Measurements from ENCODE around the gene DUSP18.
"Not testable (repeated sequence)": the region's sequence is repeated elsewhere in the genome, so short reads cannot be mapped to it uniquely, and the experiment has no call there.

Gene DUSP18

DNA sequence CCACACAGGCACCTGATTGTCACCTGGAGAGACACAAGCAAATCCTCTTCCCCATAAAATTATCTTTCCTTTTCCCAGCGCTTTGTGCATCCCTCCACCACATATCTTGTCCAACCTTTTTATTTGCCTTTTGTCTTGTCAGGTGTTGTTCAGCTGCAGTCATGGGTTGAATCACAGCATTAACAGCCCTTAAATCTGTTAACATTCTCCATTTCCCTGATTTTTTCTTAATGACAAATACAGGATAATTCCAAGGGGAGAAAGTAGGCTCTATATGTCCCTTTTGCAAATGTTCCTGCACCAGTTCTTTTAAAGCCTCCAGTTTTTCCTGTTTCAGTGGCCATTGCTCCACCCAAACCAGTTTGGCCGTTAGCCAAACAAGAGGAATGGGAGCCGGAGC, 8.9 kb upstream of the DUSP18 start:
- not testable (repeated sequence) for DNase-seq

DNA sequence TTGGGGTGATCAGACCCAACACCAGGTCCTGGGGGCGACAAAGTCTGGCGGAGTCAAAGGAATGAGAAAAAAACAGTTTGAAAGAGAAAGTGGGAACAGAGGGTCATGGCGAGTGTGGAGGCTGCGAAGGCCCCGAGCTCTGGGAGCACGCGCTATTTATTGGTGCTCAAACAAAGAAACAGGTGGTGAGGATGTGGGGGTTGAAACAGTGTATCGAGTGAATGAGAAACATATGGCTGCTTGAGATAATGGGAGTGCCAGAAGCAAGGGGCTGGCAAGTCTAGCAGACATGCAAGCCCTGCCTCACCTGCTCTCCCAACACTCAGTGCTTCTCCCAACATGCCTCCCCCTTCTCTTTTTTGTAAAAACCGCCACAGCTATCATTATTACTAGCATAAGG, 7.8 kb upstream of the DUSP18 start:
- DNase-seq = no peak

- DNase-seq = no peak
Observed at GRCh38 chr22:30674482-30674881, 6.8 kb upstream of the DUSP18 start.

- no peak for DNase-seq
Observed at GRCh38 chr22:30673136-30673535, 5.5 kb upstream of the DUSP18 start.

DNA sequence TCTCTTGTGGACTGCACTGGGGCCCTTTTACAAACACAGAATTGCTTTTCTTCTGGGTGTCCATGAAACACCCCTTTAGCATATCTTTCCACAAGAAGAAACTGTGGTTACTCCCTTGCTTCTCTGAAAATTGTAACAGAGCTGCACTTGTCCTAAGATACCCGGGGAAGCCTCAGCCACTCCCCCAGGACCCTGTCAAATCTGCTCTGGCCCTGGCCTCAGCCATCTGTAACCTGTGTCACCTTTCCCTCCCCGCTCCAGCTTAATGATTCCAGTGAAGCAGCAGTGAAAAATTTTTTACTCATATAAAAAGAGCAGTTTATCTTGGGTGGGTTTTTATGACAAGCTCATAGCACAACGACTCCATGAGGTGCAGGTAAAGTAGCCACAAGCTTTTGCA, 3.4 kb upstream of the DUSP18 start:
- DNase-seq = no peak

GRCh38 chr22:30668386-30668710, 673 bp upstream of the DUSP18 start:
- no peak for DNase-seq

DNA sequence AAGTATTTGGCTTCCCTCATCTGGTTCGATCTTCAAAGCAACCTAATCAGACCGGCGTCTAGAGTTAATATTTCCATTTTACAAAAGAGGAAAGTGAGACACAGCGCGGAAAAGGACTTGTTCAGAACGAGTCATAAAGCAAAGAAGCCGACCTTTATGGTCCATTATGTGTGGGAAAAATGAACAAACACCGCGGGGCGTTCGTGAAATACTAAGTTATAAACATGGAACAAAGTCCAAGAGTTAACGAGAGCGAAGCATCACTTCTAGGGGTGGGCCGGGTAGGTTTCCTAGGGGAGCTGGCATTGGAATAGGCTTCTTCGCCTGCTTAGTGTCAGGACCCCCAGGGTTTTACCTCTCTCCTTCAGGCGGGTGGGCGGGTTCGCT, 575 bp downstream of the DUSP18 start:
- no peak for DNase-seq

DNA sequence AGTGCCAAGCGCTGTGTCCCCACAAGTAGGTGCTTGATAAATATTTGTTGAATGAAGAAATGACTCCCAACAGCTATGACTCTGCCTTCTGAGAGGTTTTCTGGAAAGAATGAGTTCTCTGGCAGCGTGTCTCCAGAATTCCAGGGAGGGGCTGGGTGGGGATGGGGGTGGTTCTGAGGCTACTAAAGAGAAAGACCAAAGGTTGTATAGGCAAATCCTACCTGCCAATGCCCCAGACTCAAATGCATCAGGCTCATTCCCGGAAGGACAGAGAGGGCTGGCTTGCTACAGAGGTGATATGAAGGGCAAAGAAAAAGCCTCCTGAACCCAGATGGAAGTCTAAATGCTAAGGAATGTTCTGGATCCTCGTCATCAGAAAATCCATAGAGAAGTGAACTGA, 1.9 kb downstream of the DUSP18 start:
- no peak for DNase-seq

GRCh38 chr22:30665266-30665665, 2.4 kb downstream of the DUSP18 start:
- no peak for DNase-seq

GRCh38 chr22:30664798-30665197, 2.9 kb downstream of the DUSP18 start:
- DNase-seq = no peak

GRCh38 chr22:30662040-30662439, 5.6 kb downstream of the DUSP18 start:
- no peak for DNase-seq

DNA sequence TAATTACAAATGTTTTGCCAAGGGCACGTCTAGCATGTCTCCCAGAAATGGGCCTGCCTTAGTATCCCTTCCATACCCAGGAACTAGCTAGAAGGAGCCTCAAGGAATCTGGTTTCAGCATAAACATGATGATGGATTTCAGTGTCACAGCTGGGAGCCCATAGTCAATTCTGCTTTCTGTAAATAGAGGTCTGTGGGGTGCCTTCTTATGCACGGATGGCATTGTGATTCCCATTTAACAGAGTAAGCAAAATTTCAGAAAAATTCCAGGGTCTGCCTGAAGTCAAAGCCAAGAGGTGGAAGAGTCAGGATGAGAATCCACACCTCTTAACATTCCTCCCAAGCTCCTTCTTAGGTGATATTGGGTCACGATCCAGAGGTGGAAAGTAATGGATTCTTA, 12.1 kb downstream of the DUSP18 start:
- DNase-seq = no peak

- no peak for DNase-seq
Observed at GRCh38 chr22:30654361-30654760, 13.3 kb downstream of the DUSP18 start.

DNA sequence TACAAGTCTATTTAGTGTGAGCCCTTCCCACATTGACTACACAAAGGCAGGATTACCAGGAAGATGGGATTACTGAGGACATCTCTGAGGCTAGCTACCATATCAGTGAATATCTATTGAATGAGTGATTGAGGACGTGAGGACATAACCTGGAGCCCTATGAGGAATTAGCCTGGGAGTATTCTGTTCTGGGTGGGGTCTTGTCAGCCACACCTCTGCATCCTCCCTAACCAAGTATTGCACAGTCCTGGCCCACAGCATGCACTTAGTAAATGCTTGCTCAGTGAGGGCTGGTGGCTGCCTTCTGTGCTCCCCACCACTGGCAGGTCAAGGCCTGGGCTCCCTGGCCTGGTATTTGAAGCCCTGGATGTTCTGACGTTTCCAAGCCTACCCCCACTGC, 14.8 kb downstream of the DUSP18 start:
- no peak for DNase-seq

- DNase-seq = no peak
Observed at GRCh38 chr22:30650508-30651116, 17.1 kb downstream of the DUSP18 start.

- DNase-seq = no peak
Observed at GRCh38 chr22:30649430-30650007, 18.2 kb downstream of the DUSP18 start.

GRCh38 chr22:30648825-30649224, 18.9 kb downstream of the DUSP18 start:
- no peak for DNase-seq

DNA sequence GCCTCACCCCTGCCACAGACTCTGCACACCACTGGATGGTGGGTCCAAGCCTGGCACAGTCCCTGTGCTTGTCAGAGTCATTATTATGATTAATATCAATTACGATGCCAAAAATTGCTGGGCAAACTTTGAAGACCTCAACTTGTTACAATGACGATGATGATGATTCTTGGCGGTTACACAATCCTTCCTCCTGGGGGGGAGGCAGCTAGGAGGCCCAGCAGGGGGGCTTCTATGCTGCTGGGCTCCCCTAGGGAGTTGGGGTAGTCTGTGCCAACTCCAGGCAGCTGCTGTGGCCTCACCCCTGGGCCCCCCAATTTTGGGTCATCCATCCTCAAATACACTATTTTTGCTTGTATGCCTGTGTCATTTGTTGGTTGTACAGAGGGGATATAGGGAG, 20.1 kb downstream of the DUSP18 start:
- DNase-seq = no peak

GRCh38 chr22:30646518-30647160, 21.0 kb downstream of the DUSP18 start:
- DNase-seq = no peak

- DNase-seq = no peak
Observed at GRCh38 chr22:30643055-30643875, 24.4 kb downstream of the DUSP18 start.

DNA sequence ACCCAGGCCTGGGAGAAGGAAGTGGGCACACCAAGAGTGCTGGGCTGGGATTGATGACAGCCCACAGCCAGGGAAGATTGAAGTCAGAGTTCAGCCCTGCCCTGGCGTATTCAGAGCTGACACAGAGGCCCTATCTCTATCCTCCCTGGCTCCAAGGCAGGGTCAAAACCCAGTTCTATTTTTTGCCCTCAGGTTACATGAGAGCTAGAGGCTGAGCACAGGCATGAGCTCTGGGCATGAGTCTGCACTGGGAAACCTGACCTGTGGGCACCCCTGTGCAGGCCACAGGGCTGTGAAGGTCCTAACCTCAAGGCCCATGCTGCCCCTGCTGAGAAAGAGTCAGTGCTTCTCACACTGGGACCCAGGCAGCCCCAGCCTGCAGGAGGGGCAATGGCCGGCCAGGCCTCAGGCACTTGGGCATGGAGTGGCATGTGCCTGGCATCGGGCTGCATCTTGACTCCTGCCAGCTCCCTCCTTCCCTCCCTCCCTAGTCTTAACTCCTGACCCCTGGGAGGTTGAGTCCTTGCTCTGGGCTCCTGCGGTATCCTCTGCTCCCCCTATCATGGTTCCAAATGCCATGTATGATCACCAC, 26.7 kb downstream of the DUSP18 start:
- DNase-seq = no peak

- no peak for DNase-seq
Observed at GRCh38 chr22:30640361-30640760, 27.3 kb downstream of the DUSP18 start.

DNA sequence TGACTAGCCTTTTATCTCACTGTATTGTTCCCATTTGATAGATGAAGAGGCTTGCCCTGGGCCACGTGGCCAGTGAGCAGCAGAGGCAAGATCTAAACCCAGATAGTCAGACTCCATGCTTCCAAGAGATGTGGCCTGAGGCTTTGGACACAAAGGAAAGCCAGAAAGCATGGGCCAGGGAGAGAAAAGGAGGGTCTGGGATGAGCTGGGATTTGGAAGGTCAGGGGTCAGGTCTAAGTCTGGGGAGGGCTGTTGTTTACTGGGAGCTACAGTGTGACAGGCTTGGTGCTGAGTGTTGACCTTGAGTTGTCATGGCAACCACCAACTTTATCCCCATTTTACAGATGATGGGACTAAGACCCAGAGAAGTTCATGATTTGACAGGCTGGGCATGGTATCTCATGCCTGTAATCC, 30.0 kb downstream of the DUSP18 start:
- no peak for DNase-seq

Data from NCI-H510A (cell line).